Activated naive CD4-positive, alpha-beta T cell treated with anti-CD3 and anti-CD28 coated beads, Interleukin-2, amount 50 U/mL, for 72 hours (primary cell): ENCODE measurements around the gene PITPNM1. TPM values are rescaled to one million over a fixed set of nuclear protein-coding genes. Genes with fewer than 3 reads are reported as not detected.
"Not testable (repeated sequence)": the region's sequence is repeated elsewhere in the genome, so short reads cannot be mapped to it uniquely, and the experiment has no call there.

Source experiments
- ATAC-seq, 2 donors: fragments of 150-1000 bp; cut with Tn5 transposase; 2 replicates each; pipeline ENCODE4 v1.10.0; 2021; ENCODE audit warnings: mild to moderate bottlenecking in 2 of 2, moderate library complexity in 2 of 2
- DNase-seq, 2 donors: peaks; one replicate each; pipeline ENCODE4 v3.0.0; 2021 to 2022; ENCODE audit warnings: low spot score in 2 of 2
- H3K27ac Mint-ChIP-seq, 2 donors: one replicate each; pipeline ENCODE4 v1.8.0; 2022; ENCODE audit warnings: mild to moderate bottlenecking in 2 of 2, mixed read lengths in 2 of 2
- H3K36me3 Mint-ChIP-seq, 2 donors: one replicate each; pipeline ENCODE4 v1.8.0; 2022; ENCODE audit warnings: mixed read lengths in 2 of 2
- H3K9me3 Mint-ChIP-seq, 2 donors: one replicate each; pipeline ENCODE4 v1.8.0; 2022; ENCODE audit warnings: mixed read lengths in 2 of 2
- total RNA-seq, 2 donors: library from RNA; stranded (reverse); gene quantifications; one replicate each; pipeline ENCODE4 v1.2.3, GENCODE V29; 2022

The PITPNM1 gene
- total RNA-seq, 2 donors from 2014 or later, result 102 to 122 TPM

DNA sequence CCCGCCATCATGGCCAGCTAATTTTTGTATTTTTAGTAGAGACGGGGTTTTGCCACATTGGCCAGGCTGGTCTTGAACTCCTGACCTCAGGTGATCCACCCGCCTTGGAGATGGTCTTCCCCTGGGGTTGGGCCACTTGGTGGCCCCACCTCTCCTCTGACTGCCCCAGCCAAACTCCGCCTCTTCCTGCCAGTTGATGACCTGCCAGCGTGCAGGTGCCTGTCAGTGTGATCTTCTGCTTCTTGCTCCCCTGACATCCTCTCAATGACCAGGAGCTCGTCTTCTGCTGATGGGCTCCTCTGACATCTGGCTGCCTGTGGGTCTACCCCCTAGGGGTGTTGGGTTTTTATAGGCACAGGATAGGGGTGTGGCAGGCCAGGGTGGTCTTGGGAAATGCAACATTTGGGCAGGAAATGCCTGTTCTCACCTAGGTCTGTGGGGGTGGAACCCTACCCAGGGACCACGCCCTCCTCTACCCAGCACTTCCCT, 19.2 kb downstream of the PITPNM1 start:
- peak overlapping the region; percentile 91 to 95 for H3K27ac Mint-ChIP-seq
- H3K36me3 Mint-ChIP-seq, result peaks cover 38 to 46% of the 10 kb centered on the region in 2 donors
- not testable (repeated sequence) for H3K9me3 Mint-ChIP-seq
- ATAC-seq (peak in 1 of 2 donors; percentile 13), DNase-seq (peak; percentile 68 to 73)

- H3K9me3 Mint-ChIP-seq, result peaks cover 0 to 9% of the 10 kb centered on the region in 2 donors
- peaks cover 37 to 45% of the 10 kb centered on the region in 2 donors for H3K36me3 Mint-ChIP-seq
- DNase-seq (peak; percentile 69 to 75), ATAC-seq (peak; percentile 6 to 17)
- H3K27ac Mint-ChIP-seq, result peak overlapping the region; percentile 91 to 95
These were observed 20.3 kb downstream of the PITPNM1 start for GRCh38 chr11:67484847-67485311.

- peak overlapping the region; percentile 91 to 95 for H3K27ac Mint-ChIP-seq
- H3K36me3 Mint-ChIP-seq, result peaks cover 33 to 39% of the 10 kb centered on the region in 2 donors
- peak; percentile 7 to 23 for ATAC-seq
- peak; percentile 43 to 66 for DNase-seq
- peaks cover 0 to 9% of the 10 kb centered on the region in 2 donors for H3K9me3 Mint-ChIP-seq
These were observed 21.1 kb downstream of the PITPNM1 start for GRCh38 chr11:67483831-67484665.

GRCh38 chr11:67482827-67483798, 22.1 kb downstream of the PITPNM1 start, which contains the start of gene AIP:
Gene AIP, plus strand, starts transcription at chr11:67483026. Its CDS starts 133 bp downstream, at chr11:67483159.
- DNase-seq (peak; percentile 97 to 98), ATAC-seq (peak; percentile 65 to 68)
- peaks cover 33 to 34% of the 10 kb centered on the region in 2 donors for H3K36me3 Mint-ChIP-seq
- H3K9me3 Mint-ChIP-seq, result peaks cover 0 to 9% of the 10 kb centered on the region in 2 donors
- peak within 1 kb of the TSS; percentile 91 to 95 for H3K27ac Mint-ChIP-seq

- H3K27ac Mint-ChIP-seq, result peak overlapping the region; percentile 91 to 95
- DNase-seq, result no peak
- peaks cover 0 to 6% of the 10 kb centered on the region in 2 donors for H3K9me3 Mint-ChIP-seq
- no peak for ATAC-seq
- peaks cover 29 to 33% of the 10 kb centered on the region in 2 donors for H3K36me3 Mint-ChIP-seq
These were observed 22.8 kb downstream of the PITPNM1 start for GRCh38 chr11:67482275-67482826.

DNA sequence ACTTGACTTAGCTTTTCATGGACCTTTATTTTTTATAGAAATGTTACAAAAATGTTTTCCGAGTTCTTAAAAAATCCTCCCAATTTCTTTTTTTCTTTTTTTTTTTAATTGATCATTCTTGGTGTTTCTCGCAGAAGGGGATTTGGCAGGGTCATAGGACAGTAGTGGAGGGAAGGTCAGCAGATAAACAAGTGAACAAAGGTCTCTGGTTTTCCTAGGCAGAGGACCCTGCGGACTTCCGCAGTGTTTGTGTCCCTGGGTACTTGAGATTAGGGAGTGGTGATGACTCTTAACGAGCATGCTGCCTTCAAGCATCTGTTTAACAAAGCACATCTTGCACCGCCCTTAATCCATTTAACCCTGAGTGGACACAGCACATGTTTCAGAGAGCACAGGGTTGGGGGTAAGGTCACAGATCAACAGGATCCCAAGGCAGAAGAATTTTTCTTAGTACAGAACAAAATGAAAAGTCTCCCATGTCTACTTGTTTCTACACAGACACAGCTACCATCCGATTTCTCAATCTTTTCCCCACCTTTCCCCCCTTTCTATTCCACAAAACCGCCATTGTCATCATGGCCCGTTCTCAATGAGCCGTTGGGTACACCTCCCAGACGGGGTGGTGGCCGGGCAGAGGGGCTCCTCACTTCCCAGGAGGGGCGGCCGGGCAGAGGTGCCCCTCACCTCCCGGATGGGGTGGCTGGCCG, 27.7 kb downstream of the PITPNM1 start:
- DNase-seq, H3K9me3 Mint-ChIP-seq, H3K27ac Mint-ChIP-seq, ATAC-seq, H3K36me3 Mint-ChIP-seq: not testable (repeated sequence)

GRCh38 chr11:67476692-67477091, 28.5 kb downstream of the PITPNM1 start:
- H3K36me3 Mint-ChIP-seq, DNase-seq, H3K27ac Mint-ChIP-seq, H3K9me3 Mint-ChIP-seq, ATAC-seq: not testable (repeated sequence)

GRCh38 chr11:67472882-67473281, 32.3 kb downstream of the PITPNM1 start:
- no peak overlapping the region for H3K27ac Mint-ChIP-seq
- no peak for DNase-seq
- no peak for ATAC-seq
- H3K9me3 Mint-ChIP-seq, result no peaks in the 10 kb centered on the region
- H3K36me3 Mint-ChIP-seq, result peaks cover 0 to 6% of the 10 kb centered on the region in 2 donors

DNA sequence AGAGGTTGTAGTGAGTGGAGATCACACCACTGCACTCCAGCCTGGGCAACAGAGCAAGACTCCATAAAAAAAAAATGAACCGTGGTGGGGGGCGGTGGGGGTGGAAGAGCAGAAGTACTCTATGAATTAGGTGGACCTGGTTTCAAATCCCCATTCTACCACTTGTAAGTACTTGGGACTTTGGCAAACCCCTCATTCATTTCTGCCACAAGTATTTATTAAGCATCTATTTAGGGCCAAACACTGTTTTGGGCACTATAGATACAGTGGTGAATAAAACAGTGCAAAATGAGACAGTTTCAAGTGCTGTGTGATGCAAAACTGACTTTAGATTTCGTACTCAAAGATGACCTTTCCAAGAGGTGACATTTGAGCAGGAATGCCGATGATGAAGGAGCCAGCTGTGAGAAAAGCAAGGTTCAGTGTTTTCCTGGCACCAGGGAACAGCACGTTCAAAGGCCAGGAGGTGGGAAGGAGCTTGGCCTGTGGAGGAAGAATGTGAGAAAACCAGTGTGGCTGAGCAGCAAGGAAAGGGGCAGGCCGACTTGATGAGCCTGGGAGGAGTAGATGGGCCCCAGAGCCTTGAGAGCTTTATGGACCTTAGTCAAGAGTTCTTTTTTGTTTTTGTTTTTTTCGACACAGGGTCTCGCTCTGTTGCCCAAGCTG, 34.7 kb downstream of the PITPNM1 start:
- DNase-seq, result no peak
- Mint-ChIP-seq H3K27ac (peak overlapping the region; percentile 16 to 82), H3K9me3 (no peaks in the 10 kb centered on the region), H3K36me3 (peaks cover 2 to 8% of the 10 kb centered on the region in 2 donors)
- ATAC-seq, result no peak

- Mint-ChIP-seq H3K9me3 (no peaks in the 10 kb centered on the region), H3K27ac (peak overlapping the region; percentile 82 to 93), H3K36me3 (peaks cover 7 to 15% of the 10 kb centered on the region in 2 donors)
- no peak for DNase-seq
- ATAC-seq, result no peak
These were observed 35.7 kb downstream of the PITPNM1 start for GRCh38 chr11:67469508-67469811.

- DNase-seq (peak; percentile 90 to 92), ATAC-seq (peak; percentile 82 to 84)
- Mint-ChIP-seq H3K9me3 (no peaks in the 10 kb centered on the region), H3K27ac (peak within 1 kb of the TSS; percentile 82 to 97), H3K36me3 (peaks cover 7 to 15% of the 10 kb centered on the region in 2 donors)
These were observed 36.2 kb downstream of the PITPNM1 start, which contains the start of gene TMEM134 for GRCh38 chr11:67468759-67469507. Gene TMEM134, minus strand, starts transcription at chr11:67469251. Its CDS starts 59 bp downstream, at chr11:67469192.

- H3K9me3 Mint-ChIP-seq, result no peaks in the 10 kb centered on the region
- peak in 1 of 2 donors; percentile 1 for ATAC-seq
- DNase-seq, result no peak
- peak overlapping the region; percentile 82 to 97 for H3K27ac Mint-ChIP-seq
- H3K36me3 Mint-ChIP-seq, result peaks cover 7 to 15% of the 10 kb centered on the region in 2 donors
These were observed 36.8 kb downstream of the PITPNM1 start for GRCh38 chr11:67468456-67468758.

- DNase-seq (no peak), ATAC-seq (no peak)
- Mint-ChIP-seq H3K27ac (peak overlapping the region; percentile 82 to 97), H3K9me3 (no peaks in the 10 kb centered on the region), H3K36me3 (peaks cover 7 to 15% of the 10 kb centered on the region in 2 donors)
These were observed 37.1 kb downstream of the PITPNM1 start for GRCh38 chr11:67468056-67468455.

DNA sequence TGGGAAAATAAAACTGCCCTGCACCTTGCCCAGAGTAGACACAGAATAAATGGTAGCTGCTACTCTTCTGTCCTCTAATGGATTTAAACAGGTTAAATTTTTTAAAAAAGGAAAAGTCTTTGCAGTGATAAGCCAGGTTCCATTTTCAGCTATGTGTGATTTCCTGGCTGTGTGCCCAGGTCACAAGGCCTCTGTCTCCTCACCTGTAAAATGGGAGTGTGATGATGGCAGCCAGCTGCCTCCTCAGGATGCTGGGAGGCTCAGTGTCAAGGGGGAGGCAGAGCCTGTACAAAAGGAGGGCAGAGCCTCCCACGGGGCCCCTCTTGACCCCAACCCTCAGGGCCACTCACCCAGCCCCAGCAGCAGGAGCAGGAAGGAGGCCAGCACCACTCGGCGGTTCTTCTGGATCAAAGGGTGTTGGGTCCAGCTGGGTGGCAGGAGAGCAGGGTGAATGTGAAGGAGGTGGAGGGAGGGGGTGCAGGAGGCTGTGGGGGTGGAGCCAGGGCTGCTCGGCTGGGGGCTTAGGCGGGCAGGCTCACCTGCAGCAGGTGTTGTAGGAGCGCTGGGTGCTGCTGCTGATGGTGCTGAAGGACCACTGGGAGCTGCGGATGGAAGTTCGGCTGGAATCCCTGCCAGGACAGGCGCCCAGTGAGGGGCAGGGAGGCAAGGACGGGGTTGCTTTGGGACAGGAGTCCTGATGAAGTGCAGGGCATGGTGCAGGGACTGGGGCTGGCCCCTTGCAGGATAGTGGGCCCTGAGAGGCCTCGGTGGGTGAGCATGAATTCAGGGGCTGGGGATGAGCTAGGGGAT, 38.0 kb downstream of the PITPNM1 start:
- Mint-ChIP-seq H3K36me3 (peaks cover 7 to 15% of the 10 kb centered on the region in 2 donors), H3K9me3 (no peaks in the 10 kb centered on the region), H3K27ac (peak overlapping the region; percentile 82 to 97)
- ATAC-seq (no peak), DNase-seq (no peak)
